Central memory CD8-positive, alpha-beta T cell (primary cell): Measurements from ENCODE around the gene SEC61A1.

Experiments
- ATAC-seq: fragments of 150-1000 bp; cut with Tn5 transposase; replicated peaks from 2 replicates; pipeline ENCODE4 v1.10.0; 2022; ENCODE audit warnings: mild to moderate bottlenecking, moderate FRiP score, moderate number of reproducible peaks; ENCODE audit not compliant: poor library complexity, severe bottlenecking; ENCODE audit errors: extremely low read depth
- DNase-seq, 2 donors: peaks; one replicate each; pipeline ENCODE4 v3.0.0; 2021; ENCODE audit warnings: low spot score in 2 of 2
- H3K27ac Mint-ChIP-seq: one replicate; pipeline ENCODE4 v1.8.0; 2022; ENCODE audit warnings: low read depth, mild to moderate bottlenecking, moderate library complexity, mixed read lengths
- H3K27me3 Mint-ChIP-seq: one replicate; pipeline ENCODE4 v1.8.0; 2022; ENCODE audit warnings: mixed read lengths
- H3K36me3 Mint-ChIP-seq: one replicate; pipeline ENCODE4 v1.8.0; 2022; ENCODE audit warnings: mild to moderate bottlenecking, moderate library complexity, mixed read lengths; ENCODE audit not compliant: insufficient read depth
- H3K4me1 Mint-ChIP-seq: one replicate; pipeline ENCODE4 v1.8.0; 2022; ENCODE audit warnings: mixed read lengths
- H3K4me3 Mint-ChIP-seq: one replicate; pipeline ENCODE4 v1.8.0; 2022; ENCODE audit warnings: mild to moderate bottlenecking, moderate library complexity, mixed read lengths
- H3K9me3 Mint-ChIP-seq: one replicate; pipeline ENCODE4 v1.8.0; 2022; ENCODE audit warnings: mixed read lengths

SEC61A1 gene

DNA sequence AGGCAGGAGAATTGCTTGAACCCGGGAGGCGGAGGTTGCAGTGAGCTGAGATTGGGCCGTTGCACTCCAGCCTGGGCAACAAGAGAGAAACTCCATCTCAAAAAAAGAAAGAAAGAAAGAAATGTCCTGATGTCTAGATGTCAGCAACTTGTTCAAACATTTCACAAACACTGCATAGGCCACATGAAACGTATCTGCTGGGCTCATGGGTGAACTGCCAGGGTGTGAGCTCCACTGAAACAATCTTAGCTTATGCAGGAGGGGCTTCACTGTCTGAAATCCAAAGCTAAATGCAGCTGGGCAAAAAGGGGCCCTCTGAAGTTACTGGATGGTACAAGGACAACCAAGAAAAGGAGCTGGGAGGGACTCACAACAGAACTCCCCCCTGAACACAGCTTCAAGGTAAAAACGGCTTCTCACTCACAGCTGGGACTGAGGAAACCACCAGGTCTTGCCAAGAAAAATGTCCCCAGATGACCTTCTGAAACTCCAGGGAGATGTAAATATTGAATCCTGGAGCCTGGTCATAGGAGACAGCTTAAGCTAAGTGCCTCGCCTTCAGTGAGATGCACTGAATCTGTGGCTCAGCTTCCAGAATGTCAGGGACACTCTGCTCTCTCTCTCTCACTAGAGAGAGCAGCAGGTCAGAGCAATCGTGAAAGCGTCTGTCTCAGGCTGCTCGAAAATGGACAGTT is 31.9 kb downstream of the SEC61A1 start:
- no peaks in the 10 kb centered on the region for H3K27me3 Mint-ChIP-seq
- no peaks in the 10 kb centered on the region for H3K9me3 Mint-ChIP-seq
- DNase-seq (no peak), ATAC-seq (no peak)
- peaks cover 12% of the 10 kb centered on the region for H3K36me3 Mint-ChIP-seq
- H3K4me1 Mint-ChIP-seq, result no peaks in the 10 kb centered on the region
- no peak overlapping the region for H3K4me3 Mint-ChIP-seq
- no peak overlapping the region for H3K27ac Mint-ChIP-seq

GRCh38 chr3:128084675-128085021 is 32.4 kb downstream of the SEC61A1 start:
- peaks cover 12% of the 10 kb centered on the region for H3K36me3 Mint-ChIP-seq
- H3K27ac Mint-ChIP-seq, result no peak overlapping the region
- H3K4me3 Mint-ChIP-seq, result no peak overlapping the region
- DNase-seq (no peak), ATAC-seq (no peak)
- no peaks in the 10 kb centered on the region for H3K4me1 Mint-ChIP-seq
- H3K9me3 Mint-ChIP-seq, result no peaks in the 10 kb centered on the region
- H3K27me3 Mint-ChIP-seq, result no peaks in the 10 kb centered on the region

- no peak overlapping the region for H3K27ac Mint-ChIP-seq
- H3K9me3 Mint-ChIP-seq, result no peaks in the 10 kb centered on the region
- no peak for DNase-seq
- H3K27me3 Mint-ChIP-seq, result no peaks in the 10 kb centered on the region
- peaks cover 12% of the 10 kb centered on the region for H3K36me3 Mint-ChIP-seq
- no peak overlapping the region for H3K4me3 Mint-ChIP-seq
- ATAC-seq, result no peak
- no peaks in the 10 kb centered on the region for H3K4me1 Mint-ChIP-seq
These were observed 36.9 kb downstream of the SEC61A1 start for GRCh38 chr3:128089135-128089534.

DNA sequence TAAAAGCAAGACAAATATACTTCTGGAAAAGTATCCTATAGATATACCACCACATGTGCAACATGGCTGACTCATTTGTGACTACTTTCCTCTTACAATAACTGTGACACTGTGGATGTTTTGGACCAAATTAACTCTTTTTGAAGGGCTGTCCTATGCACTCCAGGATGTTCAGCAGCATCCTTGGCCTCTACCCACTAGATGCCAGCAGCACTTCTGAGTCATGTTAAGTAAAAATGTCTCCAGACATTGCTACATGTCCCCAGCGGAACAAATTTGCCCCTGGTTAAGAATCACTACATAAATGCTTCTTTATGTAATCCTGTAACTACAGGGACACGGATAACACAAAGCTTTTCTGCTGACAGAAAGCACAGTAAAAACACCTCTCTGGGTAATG is 39.3 kb downstream of the SEC61A1 start:
- H3K27me3 Mint-ChIP-seq, result no peaks in the 10 kb centered on the region
- H3K9me3 Mint-ChIP-seq, result no peaks in the 10 kb centered on the region
- H3K4me1 Mint-ChIP-seq, result peaks cover 6% of the 10 kb centered on the region
- no peak overlapping the region for H3K4me3 Mint-ChIP-seq
- peaks cover 16% of the 10 kb centered on the region for H3K36me3 Mint-ChIP-seq
- ATAC-seq (no peak), DNase-seq (no peak)
- H3K27ac Mint-ChIP-seq, result no peak overlapping the region

DNA sequence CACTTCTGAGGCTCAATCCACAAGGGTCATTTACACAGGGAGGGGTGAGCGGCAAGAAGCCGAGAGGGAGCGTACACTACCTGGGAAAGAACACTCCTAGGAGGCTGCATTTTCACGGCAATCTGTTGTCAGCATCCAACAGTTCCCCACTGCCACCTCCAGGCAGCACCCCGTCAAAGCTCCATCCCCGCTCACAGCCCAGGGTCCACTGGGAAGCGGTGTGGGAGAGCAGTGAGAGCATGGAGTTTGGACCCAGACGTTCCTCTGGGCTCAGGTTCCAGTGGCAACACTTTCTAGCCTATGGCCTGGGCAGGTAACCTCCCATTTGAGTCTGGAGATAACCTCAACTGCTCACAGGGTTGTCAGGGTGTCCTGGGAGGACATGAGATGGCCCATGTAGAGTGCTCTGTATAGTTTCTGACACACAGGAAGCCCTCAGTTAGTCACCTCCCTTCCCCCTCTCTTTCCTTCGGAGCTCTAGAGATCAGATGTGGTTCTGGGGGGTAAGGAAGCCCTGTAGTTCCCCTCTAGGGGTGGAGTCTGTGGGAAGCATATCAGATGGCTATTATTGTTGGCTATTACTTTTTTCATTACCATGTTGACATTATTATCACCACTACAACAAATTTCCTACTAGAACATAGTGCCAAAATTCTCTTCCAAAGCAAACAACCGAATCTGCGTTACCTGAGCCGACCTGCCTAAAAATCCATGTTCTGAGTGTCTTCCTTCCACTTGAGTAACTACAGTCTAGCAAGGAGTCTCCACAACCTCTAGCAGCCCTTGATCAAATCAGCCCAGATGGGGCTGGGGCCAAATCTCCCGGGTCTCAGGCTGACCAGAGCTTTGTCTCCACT is 42.3 kb downstream of the SEC61A1 start:
- no peak overlapping the region for H3K27ac Mint-ChIP-seq
- peaks cover 23% of the 10 kb centered on the region for H3K36me3 Mint-ChIP-seq
- DNase-seq (no peak), ATAC-seq (no peak)
- H3K9me3 Mint-ChIP-seq, result no peaks in the 10 kb centered on the region
- no peak overlapping the region for H3K4me3 Mint-ChIP-seq
- no peaks in the 10 kb centered on the region for H3K27me3 Mint-ChIP-seq
- peaks cover 6% of the 10 kb centered on the region for H3K4me1 Mint-ChIP-seq

GRCh38 chr3:128095222-128095703 is 43.0 kb downstream of the SEC61A1 start:
- Mint-ChIP-seq H3K36me3 (peaks cover 23% of the 10 kb centered on the region), H3K4me1 (peaks cover 6% of the 10 kb centered on the region), H3K4me3 (no peak overlapping the region), H3K27ac (no peak overlapping the region), H3K9me3 (no peaks in the 10 kb centered on the region), H3K27me3 (no peaks in the 10 kb centered on the region)
- DNase-seq (peak; percentile 69 to 81), ATAC-seq (peak; percentile 99)

- no peak for DNase-seq
- Mint-ChIP-seq H3K27ac (no peak overlapping the region), H3K9me3 (no peaks in the 10 kb centered on the region), H3K4me3 (no peak overlapping the region), H3K27me3 (no peaks in the 10 kb centered on the region), H3K4me1 (peaks cover 6% of the 10 kb centered on the region), H3K36me3 (peaks cover 28% of the 10 kb centered on the region)
- no peak for ATAC-seq
These were observed 46.0 kb downstream of the SEC61A1 start for GRCh38 chr3:128098234-128098633.

DNA sequence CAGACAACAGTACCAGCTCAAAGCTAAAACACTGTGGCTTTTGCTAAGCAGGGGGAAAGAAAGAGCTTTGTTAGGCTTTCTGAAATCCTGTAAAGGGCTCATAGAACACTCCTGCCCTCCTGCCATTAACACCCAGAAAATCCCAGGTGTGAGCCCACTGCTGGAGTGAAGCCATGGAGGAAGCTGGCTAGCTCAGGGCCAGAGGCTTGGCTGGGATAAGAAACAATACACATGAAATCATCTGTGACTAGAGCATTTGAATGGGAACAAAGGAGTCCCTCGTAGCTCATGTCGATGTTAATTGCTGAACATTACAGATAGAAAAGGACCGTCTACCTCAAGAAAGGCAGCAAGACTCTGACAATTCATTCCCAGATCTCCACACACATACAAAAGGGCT is 47.9 kb downstream of the SEC61A1 start:
- no peak for DNase-seq
- H3K27ac Mint-ChIP-seq, result no peak overlapping the region
- no peak for ATAC-seq
- H3K27me3 Mint-ChIP-seq, result no peaks in the 10 kb centered on the region
- no peak overlapping the region for H3K4me3 Mint-ChIP-seq
- peaks cover 32% of the 10 kb centered on the region for H3K36me3 Mint-ChIP-seq
- no peaks in the 10 kb centered on the region for H3K9me3 Mint-ChIP-seq
- peaks cover 3% of the 10 kb centered on the region for H3K4me1 Mint-ChIP-seq

- Mint-ChIP-seq H3K4me3 (no peak overlapping the region), H3K9me3 (no peaks in the 10 kb centered on the region), H3K27me3 (no peaks in the 10 kb centered on the region), H3K4me1 (no peaks in the 10 kb centered on the region), H3K36me3 (peaks cover 30% of the 10 kb centered on the region), H3K27ac (no peak overlapping the region)
- no peak for ATAC-seq
- DNase-seq, result no peak
These were observed 48.4 kb downstream of the SEC61A1 start for GRCh38 chr3:128100638-128101037.

DNA sequence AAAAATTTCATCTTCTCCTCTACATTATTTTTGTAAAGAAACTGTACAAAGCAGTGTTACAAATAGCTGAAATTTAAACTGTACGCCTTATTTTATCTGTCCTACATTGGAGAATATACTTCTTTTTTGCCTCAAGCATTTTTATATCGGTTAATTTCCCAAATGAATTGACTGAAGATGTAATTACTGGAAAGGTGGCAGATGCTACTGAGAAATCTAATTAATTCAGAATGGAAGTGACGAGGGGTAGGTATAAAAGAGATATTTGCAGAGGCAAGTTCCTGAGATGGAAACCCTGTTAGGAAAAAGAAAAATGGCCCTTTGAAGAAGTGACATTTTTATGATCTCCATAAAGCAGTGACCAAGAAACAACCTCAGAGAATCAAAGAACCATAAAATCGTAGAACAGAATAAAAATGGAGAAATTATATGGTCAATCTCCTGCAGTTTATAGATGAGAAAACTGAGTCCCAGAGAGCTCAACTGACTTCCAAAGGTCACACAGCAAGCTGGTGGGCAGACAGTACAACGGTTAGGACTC is 51.0 kb downstream of the SEC61A1 start:
- DNase-seq (no peak), ATAC-seq (no peak)
- Mint-ChIP-seq H3K4me3 (no peak overlapping the region), H3K27me3 (no peaks in the 10 kb centered on the region), H3K9me3 (no peaks in the 10 kb centered on the region), H3K27ac (no peak overlapping the region), H3K4me1 (no peaks in the 10 kb centered on the region), H3K36me3 (peaks cover 17% of the 10 kb centered on the region)

- Mint-ChIP-seq H3K27ac (no peak overlapping the region), H3K4me3 (no peak overlapping the region), H3K4me1 (peaks cover 17% of the 10 kb centered on the region), H3K9me3 (no peaks in the 10 kb centered on the region), H3K36me3 (peaks cover 23% of the 10 kb centered on the region), H3K27me3 (no peaks in the 10 kb centered on the region)
- DNase-seq (no peak), ATAC-seq (no peak)
These were observed 55.6 kb downstream of the SEC61A1 start for GRCh38 chr3:128107834-128108233.

DNA sequence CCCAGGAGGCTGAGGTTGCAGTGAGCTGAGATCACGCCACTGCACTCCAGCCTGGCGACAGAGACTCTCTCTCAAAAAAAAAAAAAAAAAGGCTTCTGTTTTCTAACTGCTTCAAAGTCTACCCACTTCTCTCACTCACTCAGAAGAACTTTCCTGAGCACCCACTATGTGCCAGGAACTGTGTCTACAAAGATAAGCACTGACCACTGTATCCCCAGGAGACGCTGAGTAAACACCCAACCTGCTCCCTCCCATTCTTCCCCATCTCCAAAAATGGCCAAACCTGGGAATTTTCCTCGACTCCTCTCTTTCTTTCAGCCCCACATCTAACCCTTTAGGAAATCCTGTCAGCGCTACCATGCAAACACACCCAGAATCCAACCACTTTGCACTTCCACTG is 58.9 kb downstream of the SEC61A1 start:
- peaks cover 44% of the 10 kb centered on the region for H3K4me1 Mint-ChIP-seq
- H3K27me3 Mint-ChIP-seq, result no peaks in the 10 kb centered on the region
- H3K36me3 Mint-ChIP-seq, result peaks cover 14% of the 10 kb centered on the region
- no peak overlapping the region for H3K4me3 Mint-ChIP-seq
- no peak for DNase-seq
- H3K27ac Mint-ChIP-seq, result peak overlapping the region; percentile 94
- H3K9me3 Mint-ChIP-seq, result no peaks in the 10 kb centered on the region
- no peak for ATAC-seq
